GM18508 (cell line): ENCODE results near the gene MAP1LC3B.
"Not testable (repeated sequence)": the region's sequence is repeated elsewhere in the genome, so short reads cannot be mapped to it uniquely, and the experiment has no call there.

Source experiments
- ATAC-seq: cut with Tn5 transposase; IDR thresholded peaks from one replicate; pipeline ENCODE4 v1.9.1; 2021; ENCODE audit warnings: moderate number of reproducible peaks; ENCODE audit not compliant: insufficient read depth, unreplicated experiment

Gene MAP1LC3B

GRCh38 chr16:87359121-87359520 lies 33.0 kb upstream of the MAP1LC3B start:
- no peak for ATAC-seq

- ATAC-seq, result no peak
These were observed 31.1 kb upstream of the MAP1LC3B start for GRCh38 chr16:87360862-87361610.

- ATAC-seq, result no peak
These were observed 30.1 kb upstream of the MAP1LC3B start for GRCh38 chr16:87361916-87362619.

DNA sequence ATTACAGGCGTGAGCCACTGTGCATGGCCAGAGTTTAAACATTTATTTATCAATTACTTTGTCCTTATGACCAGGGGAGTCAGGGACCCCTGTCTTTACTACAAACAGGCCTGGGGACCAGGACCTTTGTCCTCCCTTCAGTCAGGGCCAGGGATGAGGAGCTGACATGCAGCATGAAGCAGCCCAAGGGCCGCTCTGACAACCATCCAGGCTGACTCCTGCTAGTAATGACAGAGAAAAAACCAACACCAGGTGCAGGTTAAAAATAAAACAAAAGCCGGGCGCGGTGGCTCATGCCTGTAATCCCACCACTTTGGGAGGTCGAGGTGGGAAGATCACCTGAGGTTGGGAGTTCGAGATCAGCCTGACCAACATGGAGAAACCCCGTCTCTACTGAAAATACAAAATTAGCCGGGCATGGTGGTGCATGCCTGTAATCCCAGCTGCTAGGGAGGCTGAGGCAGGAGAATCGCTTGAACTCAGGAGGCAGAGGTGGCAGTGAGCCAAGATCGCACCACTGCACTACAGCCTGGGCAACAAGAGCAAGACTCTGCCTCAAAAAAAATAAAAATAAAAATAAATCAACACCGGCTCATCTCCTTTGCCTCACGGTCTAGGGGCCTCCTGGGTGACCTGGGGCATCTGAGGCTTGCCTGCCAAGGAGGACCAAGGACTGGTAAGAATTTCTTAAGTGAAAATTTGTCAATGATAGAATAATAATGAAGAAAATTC lies 29.1 kb upstream of the MAP1LC3B start:
- not testable (repeated sequence) for ATAC-seq

DNA sequence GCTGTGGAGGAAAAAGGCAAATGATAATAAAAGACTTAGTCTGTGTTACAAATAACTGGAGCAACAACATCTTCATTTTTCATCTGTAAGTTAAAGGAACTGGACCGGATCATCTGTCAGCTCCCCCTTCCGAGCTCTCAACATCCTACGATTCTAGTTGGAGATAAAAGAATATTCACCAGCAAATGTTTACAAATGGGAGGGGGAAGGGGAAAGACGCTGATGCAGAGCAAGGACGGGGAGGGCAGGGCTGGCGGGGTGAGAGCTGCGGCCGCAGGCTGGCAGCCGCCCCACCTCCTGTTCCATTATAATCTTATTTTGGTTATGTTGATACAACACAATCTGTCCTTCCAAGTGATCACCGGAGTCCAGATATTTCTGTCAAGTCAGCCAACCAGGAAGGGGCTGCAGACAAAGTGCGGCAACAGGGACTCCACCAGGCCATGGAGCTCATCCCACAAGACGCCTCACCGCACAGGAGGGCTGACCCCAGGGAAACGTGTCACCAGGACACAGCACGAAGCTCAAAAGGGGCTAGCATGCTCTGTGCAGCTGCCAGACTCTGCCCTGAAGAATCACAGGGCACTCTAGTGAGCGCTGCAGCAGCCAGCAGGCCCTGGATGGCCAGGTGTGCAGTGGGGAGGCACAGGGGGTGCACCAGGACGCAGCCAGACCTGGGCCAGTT lies 28.2 kb upstream of the MAP1LC3B start:
- ATAC-seq, result no peak

DNA sequence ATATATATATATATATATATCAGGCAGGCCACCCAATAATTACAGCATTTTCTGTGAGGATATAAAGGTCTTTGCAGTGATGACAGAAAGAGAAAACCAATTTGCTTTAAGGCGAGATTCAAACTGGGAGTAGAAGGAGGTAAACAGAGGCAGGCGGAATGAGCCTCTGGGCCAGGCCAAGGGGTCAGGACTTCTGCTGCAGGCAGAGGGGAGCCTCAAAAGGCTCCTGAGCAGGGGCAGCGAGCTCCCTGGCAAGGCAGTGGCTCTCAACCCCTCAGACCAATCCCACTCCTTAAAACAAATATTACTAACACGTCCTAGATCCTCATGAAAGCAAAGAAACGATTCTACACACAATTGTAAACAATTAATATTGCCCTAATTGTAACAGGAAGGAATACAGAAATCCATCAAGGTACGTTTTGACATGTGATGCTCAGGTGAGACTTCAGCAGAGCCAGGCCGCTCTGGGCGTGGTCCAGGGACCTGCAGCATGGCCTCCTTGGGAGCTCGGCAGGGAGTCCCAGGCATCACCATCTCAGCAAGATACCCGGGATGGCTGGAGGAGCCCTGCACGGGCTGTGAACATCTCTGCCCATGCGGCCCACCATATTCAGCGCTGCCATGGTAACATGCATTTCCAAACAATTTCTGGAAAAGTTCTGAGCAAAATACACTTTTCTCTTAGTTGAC lies 27.0 kb upstream of the MAP1LC3B start:
- no peak for ATAC-seq

DNA sequence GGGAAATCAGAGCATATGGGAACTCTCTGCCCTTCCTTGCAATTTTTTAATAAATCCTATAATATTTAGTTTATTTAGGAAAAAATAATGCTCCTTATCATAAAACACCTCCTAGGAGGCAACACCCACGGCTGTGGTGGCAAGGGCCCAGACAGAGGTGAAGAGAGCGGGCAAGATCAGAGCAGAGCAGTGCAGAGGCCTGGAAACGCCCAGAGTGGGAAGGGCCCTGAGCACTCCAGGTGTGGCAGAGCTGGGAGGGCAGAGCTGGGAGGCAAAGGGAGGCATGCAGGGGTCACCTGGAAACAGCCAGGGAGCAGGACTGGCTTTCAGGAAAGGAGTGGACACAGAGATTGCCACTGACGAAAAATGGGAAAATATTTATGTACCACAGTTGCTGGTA lies 25.8 kb upstream of the MAP1LC3B start:
- no peak for ATAC-seq

- no peak for ATAC-seq
These were observed 25.2 kb upstream of the MAP1LC3B start for GRCh38 chr16:87366930-87367329.

GRCh38 chr16:87367529-87367928 lies 24.6 kb upstream of the MAP1LC3B start:
- no peak for ATAC-seq

GRCh38 chr16:87368029-87368770 lies 23.9 kb upstream of the MAP1LC3B start:
- no peak for ATAC-seq

GRCh38 chr16:87369117-87369765 lies 22.9 kb upstream of the MAP1LC3B start:
- no peak for ATAC-seq

DNA sequence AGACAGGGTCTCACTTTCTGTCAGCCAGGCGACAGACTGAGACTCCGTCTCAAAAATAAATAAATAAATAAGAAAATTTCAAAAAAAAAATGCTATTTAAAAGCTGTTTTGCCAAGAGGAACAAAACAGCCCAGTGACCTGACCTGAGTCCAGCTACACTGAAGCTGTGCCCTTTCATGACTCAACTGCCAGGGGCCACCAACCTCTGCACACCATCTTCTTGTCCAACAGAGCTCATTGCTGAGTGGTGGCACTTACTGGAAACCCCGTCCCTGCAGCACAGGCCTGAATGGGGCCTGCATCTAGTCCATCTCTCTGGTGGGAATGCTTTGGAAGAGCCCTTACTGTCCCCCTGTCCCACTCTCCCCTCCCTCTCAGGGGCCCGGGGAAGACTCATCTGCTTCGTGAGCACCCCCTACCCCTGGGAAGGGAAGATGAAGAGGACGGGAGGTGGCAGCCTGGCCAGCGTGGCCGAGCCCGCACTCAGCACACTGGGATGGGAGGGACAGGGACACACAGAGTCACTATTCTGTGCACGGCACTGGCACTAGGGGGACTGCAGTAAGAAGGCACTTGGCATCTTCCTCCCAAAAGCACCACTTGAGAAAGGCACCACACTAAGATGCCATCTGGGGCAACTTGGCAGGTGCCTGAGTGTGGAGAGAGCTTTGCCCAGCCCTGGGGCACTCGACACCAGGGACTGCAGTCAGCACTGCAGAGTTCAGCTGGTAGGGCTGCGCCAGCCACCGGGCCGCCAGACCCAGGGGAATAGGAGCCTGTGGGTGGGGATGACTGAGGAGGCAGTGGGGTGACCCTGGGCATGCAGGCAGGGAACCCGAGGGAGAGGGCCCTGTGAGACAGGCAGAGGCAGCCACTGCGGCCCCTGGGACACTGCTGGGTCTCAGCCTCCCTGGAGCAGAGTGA lies 22.1 kb upstream of the MAP1LC3B start:
- no peak for ATAC-seq

DNA sequence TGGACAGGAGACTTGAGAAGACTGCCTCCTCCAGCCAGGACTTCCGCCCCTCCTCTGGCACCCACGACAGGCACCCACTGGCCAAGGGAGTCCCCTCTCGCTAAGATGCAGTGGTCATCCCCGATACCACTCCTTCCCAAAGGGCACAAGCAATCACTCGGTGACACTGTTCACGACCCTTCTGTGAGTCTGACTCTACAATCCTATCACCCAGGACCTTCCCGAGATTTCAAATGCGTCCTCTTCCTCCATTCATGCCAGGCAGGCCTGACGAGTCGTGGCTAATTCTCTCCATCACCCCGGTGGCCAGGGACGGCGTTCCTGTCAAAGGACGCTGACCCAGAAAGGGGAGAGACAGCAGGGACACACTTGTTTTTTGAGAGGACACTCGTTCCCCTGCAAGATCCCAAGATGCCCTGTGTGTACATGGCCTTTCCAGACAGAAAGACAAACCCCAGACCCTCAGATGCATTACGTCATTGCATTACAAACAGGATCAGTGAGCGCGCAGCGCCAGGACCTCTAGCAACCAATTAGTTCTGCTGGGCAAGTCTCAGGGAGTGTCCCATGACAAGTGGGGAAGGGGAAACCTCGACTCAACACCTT lies 20.8 kb upstream of the MAP1LC3B start:
- no peak for ATAC-seq

DNA sequence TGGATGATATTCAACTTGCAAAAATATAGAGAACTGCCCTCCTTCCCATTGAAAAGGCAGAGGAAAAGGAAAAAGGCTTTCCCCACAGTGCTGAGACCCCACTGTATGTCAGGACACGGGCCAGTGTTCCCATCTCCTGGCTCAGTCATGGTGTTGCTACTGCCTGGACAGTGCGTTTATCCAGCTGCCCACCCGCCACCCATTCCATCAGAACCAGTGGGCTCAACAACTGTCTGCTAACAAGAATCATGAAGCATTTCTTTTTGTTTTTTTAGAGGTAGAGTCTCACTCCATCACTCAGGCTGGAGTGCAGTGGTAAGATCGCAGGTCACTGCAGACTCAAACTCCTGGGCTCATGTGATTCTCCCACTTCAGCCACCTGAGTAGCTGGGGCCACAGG lies 19.8 kb upstream of the MAP1LC3B start:
- no peak for ATAC-seq

DNA sequence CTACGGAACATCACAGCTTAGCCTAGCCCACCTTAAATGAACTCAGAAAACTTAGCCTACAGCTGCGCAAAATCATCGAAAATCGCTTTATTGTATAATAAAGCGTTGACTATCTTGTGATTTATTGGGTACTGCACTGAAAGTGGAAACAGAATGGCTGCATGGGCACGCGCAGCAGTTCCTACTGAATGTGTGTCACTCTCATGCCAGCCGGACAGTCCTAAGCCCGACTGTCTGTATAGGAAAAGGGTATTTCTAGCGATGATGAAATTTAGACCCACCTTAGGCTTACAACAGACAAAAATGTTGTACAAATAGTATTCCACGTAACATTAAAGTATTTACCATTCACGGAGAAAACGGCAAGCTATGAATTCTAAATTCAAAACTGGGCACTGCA lies 17.8 kb upstream of the MAP1LC3B start:
- no peak for ATAC-seq

DNA sequence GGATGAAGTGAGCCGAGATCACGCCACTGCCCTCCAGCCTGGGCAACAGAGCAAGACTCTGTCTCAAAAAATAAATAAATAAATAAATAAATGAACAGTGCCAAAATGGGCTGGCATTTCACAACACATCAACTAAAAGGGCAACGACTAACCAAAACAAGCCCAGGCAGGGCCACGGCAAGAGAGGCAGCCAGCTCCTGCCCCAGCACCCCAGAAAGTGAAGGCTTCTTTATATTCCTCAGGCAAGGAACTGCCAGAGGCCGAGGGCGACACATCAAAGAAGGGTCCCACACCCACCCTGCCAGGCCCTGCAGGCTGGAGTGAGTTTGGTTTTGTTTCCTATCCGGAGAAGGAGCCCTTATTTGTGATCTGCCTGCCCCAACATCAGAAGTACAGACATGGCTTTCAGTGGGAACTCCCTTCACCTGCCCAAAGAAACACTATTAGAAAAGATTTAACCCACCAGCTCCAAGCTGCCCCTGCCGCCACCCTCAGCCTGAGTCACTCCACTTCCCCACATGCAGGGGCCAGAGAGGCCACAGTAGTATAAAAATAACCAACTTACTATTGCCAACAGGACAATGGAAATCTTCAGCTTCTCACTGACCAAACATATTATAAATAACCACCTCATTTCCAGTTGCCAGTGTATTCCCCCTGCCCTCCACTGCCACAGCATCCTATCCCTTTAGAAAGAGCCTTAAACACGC lies 16.6 kb upstream of the MAP1LC3B start:
- ATAC-seq, result no peak

- ATAC-seq, result no peak
These were observed 15.5 kb upstream of the MAP1LC3B start for GRCh38 chr16:87376660-87377059.
